Measurements from ENCODE around the gene DNAJC3. TPM values are rescaled to one million over a fixed set of nuclear protein-coding genes. Genes with fewer than 3 reads are reported as not detected.
"Not testable (repeated sequence)": the region's sequence is repeated elsewhere in the genome, so short reads cannot be mapped to it uniquely, and the experiment has no call there.

Gene DNAJC3
- total RNA-seq, 1 donor from 2014 or later, result 93.1 TPM

GRCh38 chr13:95714142-95714832 lies 37.3 kb downstream of the DNAJC3 start:
- peak; percentile 99 for DNase-seq (ENCODE audit: low read depth)

- DNase-seq (ENCODE audit: low read depth), result no peak
Measured at GRCh38 chr13:95716231-95716630, 39.3 kb downstream of the DNAJC3 start.

GRCh38 chr13:95722241-95722640 lies 45.3 kb downstream of the DNAJC3 start:
- DNase-seq (ENCODE audit: low read depth), result no peak

- no peak for DNase-seq (ENCODE audit: low read depth)
Measured at GRCh38 chr13:95723438-95723837, 46.5 kb downstream of the DNAJC3 start.

GRCh38 chr13:95724252-95724651 lies 47.3 kb downstream of the DNAJC3 start:
- DNase-seq (ENCODE audit: low read depth), result no peak

- DNase-seq (ENCODE audit: low read depth), result no peak
Measured at GRCh38 chr13:95726876-95727275, 49.9 kb downstream of the DNAJC3 start.

- DNase-seq (ENCODE audit: low read depth), result no peak
Measured at GRCh38 chr13:95728957-95729356, 52.0 kb downstream of the DNAJC3 start.

- no peak for DNase-seq (ENCODE audit: low read depth)
Measured at GRCh38 chr13:95734124-95734523, 57.2 kb downstream of the DNAJC3 start.

GRCh38 chr13:95740071-95740978 lies 63.4 kb downstream of the DNAJC3 start:
- not testable (repeated sequence) for DNase-seq (ENCODE audit: low read depth)

- no peak for DNase-seq (ENCODE audit: low read depth)
Measured at GRCh38 chr13:95740979-95741320, 64.0 kb downstream of the DNAJC3 start.

GRCh38 chr13:95741584-95742563 lies 64.9 kb downstream of the DNAJC3 start:
- DNase-seq (ENCODE audit: low read depth), result no peak

GRCh38 chr13:95743192-95743591 lies 66.3 kb downstream of the DNAJC3 start:
- no peak for DNase-seq (ENCODE audit: low read depth)

GRCh38 chr13:95745289-95745688 lies 68.3 kb downstream of the DNAJC3 start:
- no peak for DNase-seq (ENCODE audit: low read depth)

- DNase-seq (ENCODE audit: low read depth), result no peak
Measured at GRCh38 chr13:95745752-95746151, 68.8 kb downstream of the DNAJC3 start.

- DNase-seq (ENCODE audit: low read depth), result no peak
Measured at GRCh38 chr13:95749545-95749944, 72.6 kb downstream of the DNAJC3 start.

GRCh38 chr13:95752677-95753076 lies 75.7 kb downstream of the DNAJC3 start:
- DNase-seq (ENCODE audit: low read depth), result no peak

- no peak for DNase-seq (ENCODE audit: low read depth)
Measured at GRCh38 chr13:95754069-95754468, 77.1 kb downstream of the DNAJC3 start.

- DNase-seq (ENCODE audit: low read depth), result peak; percentile 43
Measured at GRCh38 chr13:95756072-95756471, 79.1 kb downstream of the DNAJC3 start.

- DNase-seq (ENCODE audit: low read depth), result not testable (repeated sequence)
Measured at GRCh38 chr13:95762626-95763025, 85.7 kb downstream of the DNAJC3 start.

GRCh38 chr13:95763601-95764000 lies 86.7 kb downstream of the DNAJC3 start:
- DNase-seq (ENCODE audit: low read depth), result peak; percentile 26

GRCh38 chr13:95771905-95772304 lies 95.0 kb downstream of the DNAJC3 start:
- DNase-seq (ENCODE audit: low read depth), result no peak

GRCh38 chr13:95779522-95779921 lies 102.6 kb downstream of the DNAJC3 start:
- DNase-seq (ENCODE audit: low read depth), result no peak

Data from renal cortical epithelial cell (primary cell).